Glomerular visceral epithelial cell (primary cell): ENCODE data around the gene RNASE12.
"Not testable (repeated sequence)": the region's sequence is repeated elsewhere in the genome, so short reads cannot be mapped to it uniquely, and the experiment has no call there.

Source experiments
- DNase-seq: peaks from one replicate; pipeline ENCODE4 v3.0.0-alpha.2; 2016; ENCODE audit errors: extremely low spot score

The RNASE12 gene

DNA sequence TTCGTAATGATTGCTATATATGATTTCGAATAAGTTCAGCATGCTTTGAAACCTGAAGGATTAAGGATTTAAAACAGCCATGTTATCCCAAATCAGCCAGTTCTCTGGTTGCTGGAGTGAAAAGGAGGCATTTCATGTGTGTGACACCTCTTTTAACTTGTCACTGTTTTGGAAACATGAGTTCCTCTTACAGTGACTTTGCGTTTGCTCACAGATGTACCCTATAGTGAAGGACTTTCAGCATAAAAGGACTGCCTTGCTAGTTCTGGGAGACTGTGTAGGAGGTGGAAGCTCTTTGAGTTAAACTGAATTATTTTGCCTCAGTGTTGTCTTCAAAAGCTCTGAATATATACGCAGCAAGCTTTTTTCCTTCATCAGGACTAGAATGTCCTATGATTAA lies 10.9 kb downstream of the RNASE12 start:
- DNase-seq = no peak

DNA sequence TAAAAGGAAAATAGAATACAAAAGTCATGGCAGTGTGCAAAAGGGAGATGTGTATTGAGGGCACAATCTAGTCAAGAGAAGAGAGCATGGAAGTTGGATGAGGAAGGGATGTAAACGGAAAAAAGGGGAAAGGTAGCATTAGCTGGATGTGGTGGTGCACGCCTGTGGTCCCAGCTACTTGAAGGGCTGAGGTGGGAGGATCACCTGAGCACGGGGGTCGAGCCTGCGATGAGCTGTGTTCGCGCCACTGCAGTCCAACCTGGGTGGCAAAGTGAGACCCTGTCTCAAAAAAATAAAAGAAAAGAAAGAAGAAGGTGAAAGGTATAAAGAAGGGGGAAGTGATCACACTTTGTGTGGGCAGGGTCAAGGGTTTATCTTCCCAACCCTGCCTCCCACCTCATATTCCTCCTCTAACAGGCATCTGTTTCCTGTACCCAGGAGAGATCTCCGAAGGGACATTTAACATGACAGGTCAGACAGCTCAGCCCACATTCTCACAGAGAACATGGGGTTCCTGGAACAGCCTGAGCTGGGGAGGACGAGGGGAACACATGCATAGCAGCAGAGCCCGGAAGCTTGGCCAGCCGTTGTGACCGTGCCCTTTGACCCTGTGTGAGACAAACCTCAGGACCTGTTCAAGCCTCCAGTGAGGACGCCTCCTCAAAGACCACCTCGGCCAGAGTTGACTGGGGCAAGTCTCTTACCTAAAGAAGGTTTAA lies 12.2 kb downstream of the RNASE12 start:
- no peak for DNase-seq

DNA sequence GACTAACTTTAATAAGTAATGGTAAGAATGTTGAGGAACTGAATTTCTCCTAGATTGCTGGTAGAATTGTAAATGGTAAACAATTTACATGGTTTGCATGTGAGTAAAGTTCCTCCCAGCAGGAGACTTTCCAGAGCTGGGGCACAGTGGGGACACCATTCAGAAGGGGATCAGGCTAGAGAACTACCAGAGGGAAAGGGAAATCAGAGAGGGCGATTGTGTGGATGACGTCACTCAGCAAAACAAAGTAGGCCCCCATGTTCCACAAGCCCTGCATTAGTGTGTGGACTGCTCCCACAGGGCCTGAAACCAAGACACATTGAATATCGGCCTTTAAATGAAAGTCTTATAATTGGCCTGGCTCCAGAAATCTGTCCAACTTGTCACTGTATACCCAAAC lies 12.9 kb downstream of the RNASE12 start:
- no peak for DNase-seq

DNA sequence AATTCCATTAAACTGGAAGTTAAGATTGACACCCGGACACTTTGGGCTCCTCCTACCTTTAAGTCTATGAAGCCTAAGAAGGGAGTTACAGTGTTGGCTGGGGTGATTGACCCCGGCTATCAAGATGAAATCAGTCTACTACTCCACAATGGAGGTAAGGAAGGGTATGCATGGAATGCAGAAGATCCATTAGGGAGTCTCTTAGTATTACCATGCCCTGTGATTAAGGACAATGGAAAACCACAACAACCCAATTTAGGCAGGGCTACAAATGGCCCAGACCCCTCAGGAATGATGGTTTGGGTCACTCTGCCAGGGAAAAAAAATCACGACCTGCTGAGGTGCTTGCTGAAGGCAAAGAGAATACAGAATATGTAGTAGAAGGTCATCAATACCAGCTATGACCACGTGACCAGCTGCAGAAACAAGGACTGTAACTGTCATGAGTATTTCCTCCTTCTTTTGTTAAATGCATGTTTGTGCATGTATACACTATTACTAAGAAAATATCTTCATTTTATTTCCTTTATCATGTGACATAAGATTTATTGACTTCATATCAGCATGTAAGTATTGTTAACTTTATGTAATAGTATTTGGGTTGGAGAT lies 18.7 kb downstream of the RNASE12 start:
- not testable (repeated sequence) for DNase-seq

DNA sequence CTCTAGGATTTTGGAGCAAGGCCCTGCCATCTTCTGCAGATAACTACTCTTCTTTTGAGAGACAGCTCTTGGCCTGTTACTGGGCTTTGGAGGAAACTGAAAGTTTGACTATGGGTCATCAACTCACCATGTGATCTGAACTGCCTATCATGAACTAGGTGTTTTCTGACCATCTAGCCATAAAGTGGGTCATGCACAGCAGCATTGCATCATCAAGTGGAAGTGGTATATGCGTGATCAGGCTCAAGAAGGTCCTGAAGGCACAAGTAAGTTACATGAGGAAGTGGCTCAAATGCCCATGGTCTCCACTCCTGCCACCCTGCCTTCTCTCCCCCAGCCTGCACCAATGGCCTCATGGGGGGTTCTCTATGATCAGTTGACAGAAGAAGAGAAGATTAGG lies 20.5 kb downstream of the RNASE12 start:
- not testable (repeated sequence) for DNase-seq

DNA sequence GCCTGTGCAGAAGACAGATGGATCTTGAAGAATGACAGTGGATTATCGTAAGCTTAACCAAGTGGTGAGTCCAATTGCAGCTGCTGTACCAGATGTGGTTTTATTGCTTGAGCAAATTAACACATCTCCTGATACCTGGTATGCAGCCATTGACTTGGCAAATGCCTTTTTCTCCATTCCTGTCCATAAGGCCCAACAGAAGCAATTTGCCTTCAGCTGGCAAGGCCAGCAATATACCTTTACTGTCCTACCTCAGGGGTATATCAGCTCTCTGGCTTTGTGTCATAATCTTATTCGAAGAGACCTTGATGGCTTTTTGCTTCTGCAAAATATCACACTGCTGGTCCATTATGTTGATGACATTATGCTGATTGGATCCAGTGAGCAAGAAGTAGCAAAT lies 21.3 kb downstream of the RNASE12 start:
- DNase-seq = not testable (repeated sequence)

DNA sequence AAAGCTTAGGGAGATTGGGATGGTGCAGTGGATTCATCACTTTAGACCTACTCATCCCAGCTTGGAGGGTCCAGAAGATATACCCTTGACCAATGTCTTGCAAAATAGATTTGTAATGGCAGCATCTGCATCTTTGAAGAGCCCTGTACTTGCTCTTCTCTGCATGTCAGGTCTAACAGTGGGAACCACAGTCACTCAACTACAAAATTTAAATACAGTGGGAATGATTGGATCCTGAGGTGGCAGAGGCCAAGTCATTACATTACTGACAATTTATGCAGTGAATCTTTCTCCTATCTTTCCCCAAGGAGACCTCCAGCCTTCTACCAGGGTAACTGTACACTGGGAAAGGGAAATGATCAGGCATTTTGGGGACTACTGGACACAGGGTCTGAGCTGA lies 22.1 kb downstream of the RNASE12 start:
- DNase-seq = no peak

DNA sequence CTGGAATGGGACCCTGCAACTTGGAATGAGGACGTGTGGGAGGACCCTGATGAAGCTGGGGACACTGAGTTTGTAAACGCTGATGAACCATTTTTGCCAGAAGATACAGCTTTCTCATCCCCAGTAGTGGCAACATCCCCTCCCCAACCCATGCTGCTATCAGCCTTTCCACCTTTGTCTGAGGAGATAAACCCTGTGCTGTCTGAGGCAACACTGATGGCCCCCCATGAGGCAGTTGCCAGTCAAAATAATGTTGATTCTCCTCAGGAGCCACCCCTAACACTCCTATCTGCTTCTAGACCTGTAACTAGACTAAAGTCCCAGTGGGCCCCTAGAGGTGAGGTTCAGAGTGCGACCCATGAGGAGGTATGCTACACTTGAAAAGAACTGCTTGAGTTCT lies 22.8 kb downstream of the RNASE12 start:
- DNase-seq = no peak

DNA sequence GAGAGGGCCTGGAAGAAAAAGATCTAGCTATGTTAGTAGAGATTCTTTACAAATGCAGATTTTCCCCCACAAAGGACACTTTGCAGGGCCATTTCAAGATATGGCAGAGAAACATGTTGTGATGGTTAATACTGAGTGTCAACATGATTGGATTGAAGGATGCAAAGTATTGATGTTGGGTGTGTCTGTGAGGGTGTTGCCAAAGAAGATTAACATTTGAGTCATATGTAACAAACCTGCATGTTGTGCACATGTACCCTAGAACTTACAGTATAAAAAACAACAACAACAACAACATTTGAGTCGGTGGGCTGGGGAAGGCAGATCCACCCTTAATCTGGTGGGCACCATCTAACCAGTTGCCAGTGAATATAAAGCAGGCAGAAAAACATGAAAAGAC lies 24.0 kb downstream of the RNASE12 start:
- not testable (repeated sequence) for DNase-seq

DNA sequence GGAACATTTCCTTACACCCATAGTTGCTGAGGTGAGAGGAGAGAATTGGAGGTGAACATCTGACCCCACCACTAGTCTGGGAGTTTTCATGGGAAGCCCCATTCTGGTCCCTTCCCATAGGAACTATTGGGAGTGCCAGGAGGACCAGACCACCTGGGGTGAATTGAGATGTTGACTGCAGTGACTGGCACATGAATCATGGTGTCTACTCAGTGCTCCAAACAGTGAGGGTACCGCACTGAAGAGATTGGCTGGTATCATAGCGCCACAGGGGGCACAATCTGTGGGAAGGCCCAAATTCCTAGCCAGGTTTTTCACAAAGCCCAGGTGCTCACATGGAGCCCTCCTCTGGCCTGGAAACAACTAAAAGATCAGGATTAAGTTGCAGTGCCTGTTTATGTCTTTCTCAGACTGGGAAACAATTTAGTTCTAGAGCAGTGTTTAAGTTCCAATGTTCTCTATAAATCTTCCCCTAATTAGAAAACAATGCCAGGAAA lies 26.6 kb downstream of the RNASE12 start:
- DNase-seq = no peak

DNA sequence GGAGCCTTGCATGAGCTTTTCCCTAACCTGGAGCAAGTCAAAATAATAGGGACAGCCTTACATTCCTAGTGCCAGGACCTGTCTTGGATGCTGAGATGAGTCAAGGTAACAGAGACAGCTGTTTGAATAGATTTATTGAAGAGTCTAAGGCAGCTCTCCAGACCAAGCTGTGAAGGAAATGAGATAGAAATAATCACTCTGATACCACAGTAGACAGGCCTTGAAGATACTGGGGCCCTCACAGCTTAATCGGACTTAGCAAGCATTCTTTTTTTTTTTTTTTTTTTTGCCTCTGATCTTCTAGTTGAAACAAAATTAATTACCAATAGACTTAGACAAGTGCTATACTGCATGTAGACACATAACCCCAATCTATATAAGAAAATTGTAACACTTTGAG lies 27.2 kb downstream of the RNASE12 start:
- DNase-seq = no peak

DNA sequence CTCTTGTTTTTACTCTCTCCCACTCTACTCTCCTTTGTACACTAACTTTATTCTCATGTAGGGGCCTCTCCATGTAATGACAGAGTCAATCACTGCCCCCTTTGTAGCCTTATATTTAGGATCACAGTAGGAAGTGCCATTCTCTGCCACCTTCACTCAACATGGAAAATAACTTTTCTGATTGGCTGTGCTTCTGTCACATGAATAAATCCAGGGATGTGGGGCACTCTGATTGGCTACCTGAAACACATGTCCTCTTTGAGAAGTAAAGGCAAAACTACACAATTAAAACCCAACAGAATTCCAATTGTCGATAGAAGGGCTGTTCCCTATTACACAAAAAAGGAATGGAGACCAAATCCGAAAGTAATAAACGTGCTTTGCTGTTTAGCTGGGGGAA lies 30.2 kb downstream of the RNASE12 start, which contains the start of gene RNASE9:
RNASE9 (minus strand) TSS at position 87 of the 400 bp plus-strand sequence.
- no peak for DNase-seq

DNA sequence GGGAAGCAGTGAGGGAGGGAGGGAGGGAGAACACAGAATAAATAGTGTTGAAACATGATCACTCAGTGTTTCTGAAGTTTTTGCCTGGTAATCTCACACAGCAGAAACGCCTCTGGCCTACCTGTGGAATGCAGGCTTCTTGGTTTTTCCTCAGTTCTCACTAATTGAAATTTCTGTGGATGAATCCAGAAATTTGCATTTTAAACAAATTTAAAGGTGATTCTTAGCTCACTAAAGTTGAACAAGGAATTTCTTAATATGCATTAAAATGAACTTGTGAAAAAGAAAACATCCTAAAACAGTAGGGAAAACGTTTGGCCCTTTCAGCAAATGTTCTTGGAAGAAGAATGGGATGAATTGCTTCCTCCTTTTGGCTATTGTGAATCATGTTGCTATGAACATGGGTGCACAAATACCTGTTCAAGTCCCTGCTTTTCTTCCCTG lies 31.7 kb downstream of the RNASE12 start:
- no peak for DNase-seq

DNA sequence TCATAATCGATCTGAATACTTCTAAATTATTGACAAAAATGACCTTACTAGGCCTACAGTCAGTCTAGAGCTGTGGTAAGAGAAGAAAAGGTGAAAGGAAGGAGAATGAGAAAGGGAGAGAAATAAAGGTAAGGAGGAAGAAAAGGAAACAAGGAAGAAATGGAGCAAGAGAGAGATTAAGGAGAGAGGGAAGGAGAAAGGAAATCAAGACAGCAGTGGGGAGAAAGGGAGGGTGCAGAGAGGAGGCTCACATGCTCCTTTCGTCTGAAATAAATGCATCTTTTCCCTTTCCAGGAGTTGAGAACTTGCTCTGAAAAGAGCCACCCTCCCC lies 34.0 kb downstream of the RNASE12 start:
- no peak for DNase-seq

DNA sequence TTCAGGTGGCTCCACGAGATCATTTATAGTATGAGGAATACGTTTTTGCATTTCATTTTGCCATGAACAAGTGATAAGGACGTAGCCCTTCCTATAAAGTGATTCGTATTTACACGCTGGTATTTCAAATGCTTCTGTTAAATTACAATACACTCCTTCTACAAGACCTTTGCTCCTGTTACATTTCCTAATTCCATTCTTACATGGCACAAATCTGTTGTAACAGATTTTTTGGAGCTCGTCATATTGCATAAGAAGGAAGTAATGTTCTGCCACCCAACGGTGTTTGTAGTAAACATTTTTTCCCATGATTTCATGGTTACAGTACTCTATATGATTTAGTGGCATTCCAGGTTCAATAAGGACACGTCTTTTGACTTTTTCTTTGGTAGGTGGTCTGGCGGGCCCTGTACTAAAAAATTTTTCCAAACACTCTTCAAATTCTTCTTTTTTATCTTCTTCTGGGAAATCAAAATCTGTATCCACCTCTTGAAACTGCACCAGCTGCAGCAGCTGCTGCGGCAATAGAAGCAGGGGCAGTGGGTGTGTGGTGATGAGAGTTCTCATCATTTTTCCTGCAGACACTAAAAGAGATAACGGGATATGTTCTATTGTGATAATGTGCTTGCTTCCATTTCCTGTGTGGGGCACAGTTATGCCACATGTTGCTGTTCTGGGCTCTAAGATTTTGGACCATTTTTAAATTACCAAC lies 34.5 kb downstream of the RNASE12 start:
- no peak for DNase-seq

DNA sequence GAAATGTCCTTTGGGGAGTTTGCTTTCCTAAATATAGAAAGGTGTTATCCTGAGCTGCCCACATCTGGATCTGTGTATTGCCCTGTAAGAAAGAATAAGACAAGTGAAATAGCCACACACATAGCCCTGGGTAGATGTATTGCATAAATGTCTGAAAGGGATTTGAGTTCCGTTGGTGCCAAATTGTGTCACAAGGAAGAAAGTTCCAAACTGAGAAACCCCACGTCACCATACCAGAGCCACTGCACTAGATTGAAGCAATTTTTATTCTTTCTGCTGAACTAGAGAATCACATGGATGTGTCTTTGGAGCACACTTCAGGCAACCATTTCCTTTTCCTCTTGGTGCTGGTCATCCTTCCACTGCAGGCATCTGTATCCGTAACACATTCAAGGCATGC lies 35.3 kb downstream of the RNASE12 start:
- DNase-seq = no peak

DNA sequence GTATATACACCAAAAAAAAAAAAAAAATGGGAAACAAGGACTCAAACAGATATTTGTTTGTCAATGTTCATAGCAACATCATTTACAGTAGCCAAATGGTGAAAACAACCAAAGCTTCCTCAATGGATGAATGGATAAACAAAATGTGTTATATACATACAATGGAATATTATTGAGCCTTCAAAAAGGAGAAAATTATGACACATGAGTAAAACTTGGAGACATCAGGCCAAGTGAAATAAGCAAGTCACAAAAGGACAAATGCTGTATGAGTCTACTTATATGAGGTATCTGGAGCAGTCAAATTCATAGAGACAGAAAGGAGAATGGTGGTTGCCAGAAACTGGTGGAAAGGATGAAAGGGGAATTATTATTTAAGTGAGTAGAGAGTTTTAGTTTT lies 38.2 kb downstream of the RNASE12 start:
- DNase-seq = no peak

DNA sequence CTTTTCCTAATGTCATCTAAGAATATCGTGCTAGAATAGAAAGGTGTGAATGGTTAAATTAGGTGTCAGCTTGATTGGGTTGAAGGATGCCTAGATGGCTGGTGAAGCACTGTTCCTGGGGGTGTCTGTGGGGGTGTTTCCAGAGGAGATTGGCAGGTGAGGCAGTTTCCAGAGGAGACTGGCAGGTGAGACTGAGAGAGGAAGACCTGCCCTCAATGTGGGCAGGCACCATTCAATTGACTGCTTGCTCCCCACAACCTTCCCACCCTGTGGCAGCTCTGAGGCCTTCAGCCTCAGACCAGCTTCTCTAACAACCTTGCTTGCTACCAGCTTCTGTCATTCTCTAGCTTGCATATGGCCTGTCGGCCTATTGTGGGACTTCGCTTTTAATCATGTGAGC lies 39.6 kb downstream of the RNASE12 start:
- DNase-seq = no peak

DNA sequence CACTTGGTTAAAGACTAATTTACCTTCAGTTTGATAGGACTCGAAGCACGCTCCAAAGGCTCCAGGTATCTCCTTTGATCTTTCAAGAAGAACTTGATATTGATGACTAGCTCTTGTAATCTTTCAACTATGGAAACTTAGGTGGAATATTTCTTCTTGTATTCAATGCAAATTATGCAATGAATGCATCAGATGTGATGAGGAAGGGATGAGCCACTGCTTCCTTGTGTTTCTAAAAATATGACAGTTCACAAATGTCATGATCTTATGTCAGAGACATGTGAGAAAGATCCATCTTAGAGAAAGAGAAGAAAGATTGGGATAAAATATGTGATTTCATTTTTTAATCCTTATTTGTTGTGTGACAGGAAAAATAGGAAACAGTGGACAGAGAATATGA lies 40.2 kb downstream of the RNASE12 start:
- DNase-seq = no peak

DNA sequence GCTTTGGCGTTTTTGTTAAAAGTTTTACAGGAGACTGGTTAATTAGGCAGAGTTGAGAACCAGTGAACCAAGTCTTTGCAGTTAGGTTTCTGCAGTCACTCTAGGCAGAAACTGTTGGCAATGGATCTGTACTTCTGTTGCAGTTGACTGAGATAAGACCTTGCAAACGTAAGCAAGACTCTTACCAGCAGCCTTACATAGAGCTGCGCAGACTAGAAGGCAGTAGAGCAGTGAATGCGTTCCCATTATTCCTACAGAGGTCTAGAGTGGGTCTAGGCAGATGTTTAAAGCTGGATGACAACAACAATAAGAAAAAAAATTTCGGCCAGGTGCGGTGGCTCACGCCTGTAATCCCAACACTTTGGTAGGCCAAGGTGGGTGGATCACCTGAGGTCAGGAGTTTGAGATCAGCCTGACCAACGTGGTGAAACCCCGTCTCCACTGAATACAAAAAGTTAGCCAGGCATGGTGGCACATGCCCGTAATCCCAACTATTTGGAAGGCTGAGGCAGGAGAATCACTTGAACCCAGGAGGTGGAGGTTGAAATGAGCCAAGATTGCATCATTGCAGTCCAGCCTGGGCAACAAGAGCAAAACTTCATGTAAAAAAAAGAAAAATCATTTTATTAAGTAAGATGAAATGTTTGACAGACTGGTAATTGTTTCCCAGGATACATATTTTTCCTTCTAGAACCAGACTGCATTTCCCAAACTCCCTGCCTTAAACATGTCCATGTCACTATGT lies 42.6 kb downstream of the RNASE12 start:
- DNase-seq = no peak

DNA sequence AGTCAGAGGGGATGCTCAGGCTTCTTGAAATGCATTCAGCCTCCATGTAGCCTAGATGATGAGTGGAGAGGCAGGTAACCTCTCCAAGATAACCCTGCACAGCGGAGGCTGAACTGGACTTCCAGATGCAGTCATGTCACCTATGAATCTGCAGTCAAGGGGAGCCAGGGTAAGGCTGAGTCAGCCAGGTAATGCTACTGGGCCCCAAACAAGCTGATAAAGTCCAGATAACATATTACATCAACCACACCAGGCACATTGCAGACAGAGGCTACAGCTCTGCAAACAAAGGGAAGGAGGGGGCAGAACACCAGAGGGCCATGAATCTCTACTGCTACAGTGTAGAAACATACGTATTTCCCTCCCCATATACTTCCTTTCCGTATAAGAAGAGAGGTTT lies 44.3 kb downstream of the RNASE12 start:
- DNase-seq = no peak
